Adipose tissue (tissue), 3 donors: ENCODE results near the gene TPD52L1. TPM values are rescaled to one million over a fixed set of nuclear protein-coding genes. Genes with fewer than 3 reads are reported as not detected.
"Not testable (repeated sequence)": the region's sequence is repeated elsewhere in the genome, so short reads cannot be mapped to it uniquely, and the experiment has no call there.

Experiments used
- H3K27ac ChIP-seq: one replicate; pipeline ENCODE4 v1.5.1; 2013; ENCODE audit warnings: low read depth, low read length
- WGBS, 3 donors: extraction: QIAGEN DNeasy Blood & Tissue Kit; methylation state at CpG; one replicate each; pipeline ENCODE4 v1.1.7; 2013; 5-methylcytosine and 5-hydroxymethylcytosine counted together
- polyA plus RNA-seq, 3 donors: library from polyadenylated mRNA; stranded (reverse); fragments of 200-250 nt; gene quantifications; one replicate each; pipeline ENCODE4 v1.2.3, GENCODE V29; 2013
- donor health status: healthy with polysubstance abuse.
- donor health status: Bipolar disorder and iron deficiency.
- donor health status: healthy.

Gene TPD52L1, protein sequence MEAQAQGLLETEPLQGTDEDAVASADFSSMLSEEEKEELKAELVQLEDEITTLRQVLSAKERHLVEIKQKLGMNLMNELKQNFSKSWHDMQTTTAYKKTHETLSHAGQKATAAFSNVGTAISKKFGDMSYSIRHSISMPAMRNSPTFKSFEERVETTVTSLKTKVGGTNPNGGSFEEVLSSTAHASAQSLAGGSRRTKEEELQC
- polyA plus RNA-seq: 10 to 100 TPM; 37.3 to 76.6 (median 38.3) TPM

DNA sequence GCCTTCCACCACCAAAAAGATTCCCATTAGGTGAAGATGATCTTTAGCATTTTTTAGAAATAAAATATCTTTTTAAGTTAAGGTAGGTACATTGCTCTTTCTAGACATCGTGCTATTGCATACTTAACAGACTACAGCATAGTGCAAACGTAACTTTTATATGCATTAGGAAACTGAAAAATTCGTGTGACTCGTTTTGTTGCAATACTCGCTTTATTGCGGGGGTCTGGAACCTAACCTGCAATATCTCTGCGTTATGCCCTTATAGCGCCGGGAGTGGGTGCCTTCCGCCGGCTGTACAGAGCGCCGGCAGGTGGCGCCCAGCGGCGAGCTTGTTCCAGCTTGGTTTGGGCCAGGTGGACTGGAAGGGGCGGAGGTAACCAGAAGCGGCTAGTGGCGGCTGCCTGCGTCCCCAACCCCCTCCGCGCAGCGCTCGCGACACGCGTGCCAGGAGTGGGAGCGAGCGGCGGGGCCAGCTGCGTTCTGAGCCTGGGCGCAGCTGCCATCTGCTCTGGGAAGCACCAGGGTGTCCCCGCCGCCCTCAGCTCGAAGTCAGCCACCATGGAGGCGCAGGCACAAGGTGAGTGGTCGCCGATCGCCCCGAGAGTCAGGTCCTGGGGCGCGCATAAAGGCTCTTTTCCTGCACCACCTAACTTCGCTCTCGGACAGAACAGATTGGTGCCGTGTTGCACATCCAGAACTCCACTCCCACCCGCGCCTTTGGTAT, at the start of gene TPD52L1:
TPD52L1 (plus strand) TSS at position 383 of the 727 bp plus-strand sequence; CDS start at position 562, 179 bp downstream.
- no peak within 1 kb of the TSS for H3K27ac ChIP-seq
- WGBS, 3 donors: 0 to 1% (median 1%) methylated on average over 47 of the region's 47 CpGs

DNA sequence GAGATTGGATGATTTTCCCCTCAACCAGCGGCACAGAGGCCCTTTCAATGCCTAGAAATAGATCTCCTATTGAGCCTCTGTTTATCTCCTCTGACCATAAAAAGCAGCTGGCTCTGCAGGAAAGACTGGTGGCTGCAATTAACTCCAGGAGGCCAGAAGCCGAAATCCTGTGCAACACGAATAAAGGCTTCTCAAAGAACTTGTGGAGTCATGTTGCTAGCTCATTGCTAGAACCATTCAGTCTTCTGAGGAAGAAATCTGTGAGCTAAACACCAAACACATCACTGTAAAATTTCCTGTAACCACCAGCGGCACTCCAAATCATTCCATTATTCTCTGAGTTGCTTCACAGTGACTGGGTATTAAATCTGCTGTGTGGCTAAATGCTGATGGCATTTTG, 49.1 kb upstream of the TPD52L1 start:
- 58 to 68% (median 63%) methylated on average over 4 of the region's 4 CpGs for WGBS, 3 donors
- H3K27ac ChIP-seq: no peak overlapping the region

DNA sequence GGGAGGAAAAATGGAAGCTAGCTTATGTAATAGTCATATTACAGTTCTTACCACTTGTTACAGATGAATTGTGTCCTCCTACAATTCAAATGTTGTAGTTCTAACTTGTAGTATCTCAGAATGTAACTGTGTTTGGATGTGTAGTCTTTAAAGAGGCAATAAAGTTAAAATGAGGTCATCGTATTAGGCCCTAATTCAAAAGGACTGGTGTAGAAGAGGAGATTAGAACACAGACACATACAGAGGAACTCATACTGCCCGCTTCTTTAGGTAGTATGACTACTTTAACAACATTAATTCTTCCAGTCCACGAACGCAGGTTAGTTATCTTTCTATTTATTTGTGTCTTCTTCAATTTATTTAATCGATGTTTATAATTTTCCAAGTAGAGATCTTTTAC, 46.5 kb upstream of the TPD52L1 start:
- H3K27ac ChIP-seq: no peak overlapping the region
- WGBS, 3 donors: 94% methylated on average over 5 of the region's 5 CpGs

DNA sequence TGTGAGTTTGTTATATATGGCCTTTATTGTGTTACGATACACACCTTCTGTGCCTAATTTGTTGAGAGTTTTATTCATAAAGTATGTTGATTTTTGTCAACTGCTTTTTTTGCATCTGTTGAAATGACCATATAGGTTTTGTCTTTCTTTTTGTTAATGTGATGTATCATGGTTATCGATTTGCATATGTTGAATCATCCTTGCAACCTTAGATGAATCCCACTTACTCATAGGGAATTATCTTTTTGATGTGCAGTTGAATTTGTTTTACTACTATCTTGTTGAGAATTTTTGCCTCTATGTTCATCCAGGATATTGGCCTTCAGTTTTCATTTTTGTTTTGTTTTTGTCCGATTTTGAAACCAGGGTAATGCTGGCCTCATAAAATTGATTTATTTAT, 45.7 kb upstream of the TPD52L1 start:
- H3K27ac ChIP-seq: no peak overlapping the region
- 92 to 99% (median 94%) methylated on average over 3 of the region's 3 CpGs for WGBS, 3 donors

DNA sequence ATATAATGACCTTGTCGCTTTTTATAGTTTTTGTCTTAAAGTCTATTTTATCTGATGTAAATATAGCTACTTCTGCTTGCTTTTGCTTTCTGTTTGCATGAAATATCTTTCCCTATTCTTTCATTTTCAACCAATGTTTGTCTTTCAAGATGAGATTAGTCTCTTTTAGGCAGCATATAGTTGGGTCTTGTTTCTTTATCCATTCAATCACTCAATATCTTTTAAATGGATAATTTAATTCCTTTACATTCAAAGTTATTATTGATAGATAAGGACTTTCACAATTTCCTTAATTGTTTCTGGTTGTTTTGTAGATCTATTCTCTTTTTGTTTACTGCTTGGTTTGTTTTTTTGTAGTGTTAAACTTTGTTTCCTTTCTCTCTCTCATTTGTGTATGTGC, 43.5 kb upstream of the TPD52L1 start:
- no peak overlapping the region for H3K27ac ChIP-seq
- 94 to 97% (median 96%) methylated on average over 1 of the region's 1 CpG for WGBS, 3 donors

DNA sequence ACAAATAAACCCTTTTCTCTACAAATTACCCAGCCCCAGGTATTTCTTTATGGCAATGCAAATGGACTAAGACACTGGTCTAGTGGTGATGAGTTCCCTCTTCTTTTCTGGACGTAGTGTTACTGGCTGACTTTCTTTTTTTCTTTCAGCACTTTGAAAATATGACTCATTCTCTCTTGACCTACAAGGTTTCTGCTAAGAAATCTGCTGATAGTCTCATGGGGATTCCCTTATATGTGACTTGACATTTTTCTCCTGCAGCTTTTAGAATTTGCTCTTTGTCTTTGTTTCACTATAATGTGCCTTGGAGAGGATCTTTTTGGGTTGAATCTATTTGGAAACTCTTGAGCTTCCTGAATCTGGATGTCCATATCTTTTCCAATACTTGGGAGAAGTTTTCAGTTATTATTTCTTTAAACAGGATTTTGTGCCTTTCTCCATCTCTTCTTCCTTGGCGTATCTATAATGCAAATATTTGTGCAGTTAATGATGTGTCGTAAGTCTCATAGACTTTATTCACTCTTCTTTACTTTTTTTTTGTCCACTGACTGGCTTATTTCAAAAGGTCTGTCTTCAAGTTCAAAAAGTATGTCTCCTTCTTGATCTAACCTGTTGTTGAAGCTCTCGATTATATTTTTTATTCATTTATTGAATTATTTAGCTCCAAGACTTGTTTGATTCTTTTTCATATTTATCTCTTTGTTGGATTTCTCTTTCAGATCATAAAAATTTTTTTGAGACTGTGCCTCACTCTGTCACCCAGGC, 42.2 kb upstream of the TPD52L1 start:
- WGBS, 3 donors: 88 to 95% (median 93%) methylated on average over 4 of the region's 4 CpGs

DNA sequence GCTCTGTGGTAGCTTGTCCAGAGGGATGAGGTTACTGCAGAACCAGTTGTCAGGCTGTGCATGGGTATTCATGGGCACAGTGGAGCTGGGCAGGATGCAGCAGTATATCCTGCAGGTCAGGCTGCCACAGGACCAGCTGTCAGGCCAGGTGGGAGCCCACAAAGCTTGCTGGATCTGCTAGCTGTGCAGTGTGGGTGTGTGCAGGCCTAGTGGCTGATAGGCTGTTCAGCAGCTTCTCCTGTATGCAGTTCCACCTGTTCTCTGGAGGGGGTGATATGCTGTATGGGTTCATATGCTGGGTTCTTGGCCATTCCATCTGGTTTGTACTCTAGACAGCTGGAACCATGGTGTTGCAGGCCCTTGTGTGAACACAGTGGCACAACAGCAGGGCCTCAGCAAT, 40.6 kb upstream of the TPD52L1 start:
- no peak overlapping the region for H3K27ac ChIP-seq

More for the DNA sequence above, 42.2 kb upstream of the TPD52L1 start:
- no peak overlapping the region for H3K27ac ChIP-seq

DNA sequence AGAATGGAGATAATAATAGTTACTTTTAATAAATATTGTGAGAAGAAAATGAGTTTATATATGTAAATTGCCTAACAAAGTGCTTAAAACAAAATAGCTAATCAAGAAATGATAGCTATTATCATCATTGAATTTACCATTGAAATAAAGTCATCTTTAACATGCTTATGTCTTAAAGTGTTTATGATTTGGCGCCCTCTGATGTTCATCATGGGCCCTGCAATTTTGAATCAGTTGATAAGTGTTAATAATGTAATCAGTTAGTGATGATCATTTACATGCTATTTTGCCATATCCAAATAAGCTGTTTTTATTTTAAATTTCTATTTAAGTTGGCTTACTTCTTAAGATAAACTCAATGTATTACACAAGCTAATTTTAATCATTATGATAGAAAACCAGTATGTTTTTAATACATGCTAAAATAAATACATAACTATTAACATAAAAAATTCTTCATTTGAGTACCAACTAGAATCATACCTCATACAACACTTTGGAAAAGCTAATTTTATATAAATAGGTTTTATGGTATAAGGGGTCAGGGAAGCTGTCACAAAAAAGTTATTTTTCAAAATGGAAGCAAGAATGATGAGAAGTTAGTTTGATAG, 39.2 kb upstream of the TPD52L1 start:
- WGBS, 3 donors: 0 to 2% (median 0%) methylated on average over 1 of the region's 1 CpG

DNA sequence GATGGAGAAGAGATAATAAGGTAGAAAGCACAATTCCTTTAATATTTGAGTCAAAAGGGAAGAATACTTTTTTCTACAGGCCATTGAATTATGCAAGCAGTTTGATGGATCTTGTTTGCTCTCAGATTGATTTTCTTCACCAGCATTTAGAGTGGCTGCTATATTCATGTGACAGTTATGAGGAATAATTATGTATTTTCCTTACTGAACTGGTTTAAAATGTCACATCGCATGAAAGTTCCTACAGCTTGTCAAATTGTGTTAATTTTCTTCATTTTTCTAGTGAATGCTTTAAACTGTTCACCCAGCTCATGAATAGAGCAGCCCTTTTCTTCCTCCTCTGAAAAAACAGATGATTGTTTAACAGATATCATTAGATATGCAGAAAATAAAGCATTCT, 37.4 kb upstream of the TPD52L1 start:
- no peak overlapping the region for H3K27ac ChIP-seq
- 40 to 92% (median 91%) methylated on average over 1 of the region's 1 CpG for WGBS, 3 donors

More for the DNA sequence above, 39.2 kb upstream of the TPD52L1 start:
- H3K27ac ChIP-seq: no peak overlapping the region

DNA sequence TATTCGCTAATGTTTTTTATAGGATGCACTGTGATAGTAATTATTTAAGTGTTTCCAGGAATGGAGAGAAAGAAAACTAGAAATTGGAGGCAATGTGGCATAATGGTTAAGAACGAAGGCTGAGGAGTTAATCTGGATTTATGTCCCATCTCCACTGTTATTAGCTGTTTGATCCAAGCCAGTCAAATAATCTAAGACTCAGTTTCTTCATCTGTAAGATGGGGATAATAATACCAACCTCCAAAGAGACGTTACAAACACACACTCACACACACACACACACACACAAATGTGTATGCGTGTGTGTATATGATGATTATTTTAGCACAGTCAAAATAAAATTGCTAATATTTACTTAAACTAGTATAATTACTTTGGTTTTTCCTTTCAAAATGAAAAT, 36.9 kb upstream of the TPD52L1 start:
- no peak overlapping the region for H3K27ac ChIP-seq
- 87 to 94% (median 92%) methylated on average over 4 of the region's 4 CpGs for WGBS, 3 donors

DNA sequence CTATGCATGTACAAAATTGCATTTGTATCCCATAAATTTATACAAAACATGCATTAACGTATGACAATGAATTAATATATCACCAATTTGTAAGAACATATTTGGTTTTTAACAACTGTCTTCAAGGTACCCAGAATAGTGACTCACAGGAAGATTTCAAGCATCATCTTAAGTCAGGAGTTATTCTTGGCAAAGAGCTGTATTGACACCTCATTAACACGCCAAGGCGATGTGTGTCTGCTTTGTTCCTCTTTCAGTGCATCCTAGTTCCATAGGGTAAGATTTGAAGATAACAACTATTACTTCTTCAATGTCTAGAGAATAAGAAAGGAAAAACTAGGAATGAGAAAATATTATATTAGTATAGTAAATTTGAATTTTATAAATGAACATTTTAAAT, 35.8 kb upstream of the TPD52L1 start:
- WGBS, 3 donors: 83 to 89% (median 88%) methylated on average over 3 of the region's 3 CpGs
- no peak overlapping the region for H3K27ac ChIP-seq

DNA sequence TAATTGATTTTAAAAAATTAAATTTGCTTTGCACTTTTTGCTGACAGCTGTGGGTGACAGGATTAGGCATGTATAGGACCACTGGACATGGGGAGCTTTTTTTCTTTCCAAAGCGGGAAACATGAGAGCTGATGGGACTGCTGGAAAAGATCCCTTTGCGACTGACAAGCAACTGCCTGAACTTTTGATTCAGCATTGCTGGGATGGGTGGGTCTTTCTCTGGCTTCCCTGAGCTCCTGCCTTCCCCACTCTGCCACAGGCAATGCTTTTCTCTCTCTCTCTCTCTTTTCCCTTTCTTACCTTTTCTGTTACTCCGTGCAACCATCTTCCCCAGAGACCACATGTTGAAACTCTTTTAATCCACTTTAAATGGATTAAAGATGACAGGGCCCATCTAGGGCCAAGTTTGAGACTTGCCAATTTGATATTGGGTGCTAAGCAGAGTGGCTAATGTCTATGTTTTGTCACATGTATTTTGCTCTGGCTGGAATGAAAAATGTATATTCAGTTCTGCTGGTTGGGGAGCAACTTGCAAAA, 33.5 kb upstream of the TPD52L1 start:
- no peak overlapping the region for H3K27ac ChIP-seq
- 77 to 84% (median 77%) methylated on average over 3 of the region's 3 CpGs for WGBS, 3 donors

DNA sequence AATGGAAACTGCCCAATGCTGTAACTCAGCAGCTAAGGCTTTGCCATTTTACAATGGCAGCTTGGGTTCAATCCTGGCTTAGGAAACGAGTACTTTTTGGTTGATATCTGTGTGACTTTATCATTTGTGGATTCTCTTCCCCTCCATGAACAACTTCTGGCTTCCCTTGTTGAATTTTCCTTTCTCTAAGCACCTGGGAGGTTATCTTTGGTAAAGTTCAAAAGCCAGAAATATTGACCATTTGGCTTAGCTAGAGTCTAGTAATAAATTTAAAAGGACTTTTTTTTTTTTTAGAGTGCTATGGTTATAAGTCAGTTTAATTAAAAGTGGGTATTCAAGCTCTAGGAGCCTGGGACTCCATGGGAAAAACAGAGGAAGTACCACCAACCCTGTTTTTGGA, 31.7 kb upstream of the TPD52L1 start:
- 49 to 87% (median 79%) methylated on average over 1 of the region's 1 CpG for WGBS, 3 donors
- H3K27ac ChIP-seq: no peak overlapping the region

DNA sequence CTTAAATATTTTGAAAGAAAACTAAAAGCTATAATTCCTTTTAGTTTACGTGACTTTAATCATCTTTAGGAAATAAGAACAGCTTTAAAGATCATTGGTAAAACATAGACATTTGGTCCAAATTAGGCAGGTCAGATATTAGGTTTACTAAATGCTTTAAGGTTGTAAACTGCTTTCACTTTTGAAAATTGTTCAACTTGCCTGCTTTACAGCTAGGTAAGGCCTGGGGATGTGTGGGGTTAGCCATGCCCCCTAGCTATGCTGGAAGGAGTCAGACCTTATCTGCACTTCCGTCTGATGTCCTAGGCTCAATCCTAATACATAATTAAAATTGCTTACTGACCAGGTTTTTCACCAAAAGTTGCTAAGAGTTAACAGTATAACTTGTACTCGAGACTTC, 30.5 kb upstream of the TPD52L1 start:
- WGBS, 3 donors: 79 to 89% (median 82%) methylated on average over 3 of the region's 3 CpGs

DNA sequence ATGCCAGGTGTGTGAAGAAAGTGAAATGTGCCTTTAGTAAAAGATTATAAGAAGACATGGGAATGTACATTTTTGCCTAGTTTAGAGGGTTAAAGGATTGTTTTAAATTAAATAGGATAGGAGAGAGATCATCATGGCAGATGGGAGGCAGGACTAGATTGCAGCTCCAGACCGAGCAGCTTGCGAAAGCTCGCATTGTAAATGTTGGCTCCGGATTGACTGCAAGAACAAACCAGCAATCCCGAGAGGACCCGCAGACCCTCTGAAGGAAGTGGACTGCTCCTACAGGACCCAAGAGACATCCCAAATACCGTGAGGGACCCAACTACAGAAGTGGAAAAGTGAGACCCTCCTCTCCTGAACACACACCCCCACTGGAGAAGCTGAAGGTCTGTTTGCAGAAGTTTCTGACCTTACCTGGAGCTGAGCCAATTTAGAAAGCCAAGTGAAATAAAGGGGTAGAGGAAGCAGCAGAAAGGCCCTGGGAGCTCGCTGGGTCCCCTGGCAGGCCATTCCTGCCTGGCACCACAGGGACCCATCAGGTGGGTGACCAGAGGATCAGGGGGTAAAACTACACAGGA, 30.0 kb upstream of the TPD52L1 start:
- no peak overlapping the region for H3K27ac ChIP-seq
- 47 to 83% (median 49%) methylated on average over 8 of the region's 8 CpGs for WGBS, 3 donors

More for the DNA sequence above, 30.5 kb upstream of the TPD52L1 start:
- no peak overlapping the region for H3K27ac ChIP-seq

DNA sequence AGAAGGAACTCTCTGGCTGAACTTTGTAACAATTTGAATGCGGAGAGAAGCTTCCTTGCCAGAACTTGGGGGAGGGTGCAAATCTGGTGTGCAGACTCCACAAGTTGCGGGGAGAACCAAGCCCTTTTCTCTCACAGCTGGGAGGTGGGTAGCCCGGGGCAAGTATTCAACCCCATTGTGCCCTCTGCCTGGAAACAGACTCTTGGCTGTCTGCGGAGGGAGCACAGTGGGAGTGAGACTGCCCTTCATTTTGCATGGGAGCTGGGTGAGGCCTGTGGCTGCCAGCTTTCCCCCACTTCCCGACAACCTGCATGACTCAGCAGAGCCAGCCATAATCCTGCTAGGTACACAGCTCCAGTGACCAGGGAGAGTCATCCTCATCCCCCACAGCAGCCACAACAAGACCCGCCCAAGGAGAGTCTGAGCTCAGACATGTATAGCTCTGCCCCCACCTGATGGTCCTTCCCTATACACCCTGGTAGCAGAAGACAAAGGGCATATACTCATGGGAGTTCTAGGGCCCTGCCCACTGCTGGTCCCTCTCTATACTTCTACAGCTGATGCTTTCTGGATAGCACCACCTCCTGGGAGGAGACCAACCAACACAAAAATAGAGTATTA, 29.4 kb upstream of the TPD52L1 start:
- H3K27ac ChIP-seq: no peak overlapping the region
- 75 to 85% (median 80%) methylated on average over 6 of the region's 6 CpGs for WGBS, 3 donors

DNA sequence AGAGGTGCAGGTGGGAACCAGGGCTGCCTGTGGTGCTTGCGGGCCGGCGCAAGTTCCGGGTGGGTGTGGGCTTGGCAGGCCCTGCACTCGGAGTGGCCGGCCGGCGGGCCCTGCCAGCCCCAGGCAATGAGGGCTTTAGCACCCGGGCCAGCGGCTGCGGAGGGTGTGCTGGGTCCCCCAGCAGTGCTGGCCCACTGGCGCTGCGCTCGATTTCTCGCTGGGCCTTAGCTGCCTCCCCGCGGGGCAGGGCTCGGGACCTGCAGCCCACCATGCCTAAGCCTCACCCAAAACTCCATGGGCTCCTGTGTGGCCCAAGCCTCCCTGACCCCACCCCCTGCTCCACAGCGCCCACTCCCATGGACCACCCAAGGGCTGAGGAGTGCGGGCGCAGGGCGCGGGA, 27.7 kb upstream of the TPD52L1 start:
- H3K27ac ChIP-seq: not testable (repeated sequence)
- WGBS, 3 donors: 99% methylated on average over 17 to 23 of the region's 23 CpGs

DNA sequence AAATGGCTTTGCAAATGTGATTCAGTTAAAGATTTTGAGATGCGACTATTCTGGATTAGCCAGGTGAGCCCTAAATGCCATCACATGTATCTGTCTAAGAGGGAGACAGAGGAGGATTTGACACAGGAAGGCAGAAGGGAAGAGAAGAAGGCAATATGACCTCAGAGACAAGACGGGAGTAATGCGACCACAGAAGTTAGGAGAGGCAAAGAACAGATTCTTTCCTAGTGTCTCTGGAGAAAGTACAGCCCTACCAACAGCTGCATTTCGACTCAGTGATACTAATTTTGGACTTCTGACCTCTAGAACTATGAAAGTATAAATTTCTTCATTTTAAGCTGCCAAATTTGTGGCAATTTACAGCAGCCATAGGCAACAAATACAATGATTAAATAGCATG, 24.2 kb upstream of the TPD52L1 start:
- 68 to 83% (median 74%) methylated on average over 4 of the region's 4 CpGs for WGBS, 3 donors
- H3K27ac ChIP-seq: no peak overlapping the region
